Mesothelial cell of epicardium (in vitro differentiated cells): ENCODE results near the gene OR6K2. TPM values are rescaled to one million over a fixed set of nuclear protein-coding genes. Genes with fewer than 3 reads are reported as not detected.

Source experiments
- DNase-seq, 2 experiments: peaks; one replicate each; pipeline ENCODE4 v3.0.0; 2021; ENCODE audit warnings: low spot score in 2 of 2; ENCODE audit not compliant: unreplicated experiment in 2 of 2
- H3K27ac Mint-ChIP-seq: 2 replicates; pipeline ENCODE4 v1.8.0; 2021; ENCODE audit warnings: mixed read lengths
- H3K27me3 Mint-ChIP-seq: 2 replicates; pipeline ENCODE4 v1.8.0; 2021; ENCODE audit warnings: low read depth, mixed read lengths
- H3K36me3 Mint-ChIP-seq: 2 replicates; pipeline ENCODE4 v1.8.0; 2021; ENCODE audit warnings: mixed read lengths
- H3K4me1 Mint-ChIP-seq: 2 replicates; pipeline ENCODE4 v1.8.0; 2021; ENCODE audit warnings: mixed read lengths
- H3K4me3 Mint-ChIP-seq: 2 replicates; pipeline ENCODE4 v1.8.0; 2021; ENCODE audit warnings: mild to moderate bottlenecking, moderate library complexity, mixed read lengths
- H3K9me3 Mint-ChIP-seq: 2 replicates; pipeline ENCODE4 v1.8.0; 2021; ENCODE audit warnings: mixed read lengths
- CTCF ChIP-seq: fragments of 200-600 bp; sonication (generic); IDR thresholded peaks from one replicate; pipeline ENCODE4 v1.5.0; 2021; ENCODE audit warnings: antibody characterized with exemption; ENCODE audit not compliant: unreplicated experiment
- total RNA-seq: library from RNA; stranded (reverse); gene quantifications from 3 replicates; pipeline ENCODE4 v1.2.1, GENCODE V29; 2021

OR6K2 gene
- total RNA-seq, 1 donor from 2014 or later, result not detected

- TF ChIP-seq CTCF, result no peak
- H3K9me3 Mint-ChIP-seq, result no peaks in the 10 kb centered on the region
- DNase-seq, result no peak
- no peaks in the 10 kb centered on the region for H3K4me1 Mint-ChIP-seq
- peaks cover 9% of the 10 kb centered on the region for H3K27me3 Mint-ChIP-seq
- H3K36me3 Mint-ChIP-seq, result no peaks in the 10 kb centered on the region
- no peak within 1 kb of the TSS for H3K4me3 Mint-ChIP-seq
- H3K27ac Mint-ChIP-seq, result no peak within 1 kb of the TSS
These were observed 14.1 kb downstream of the OR6K2 start, which contains the start of gene SPTA1 for GRCh38 chr1:158686111-158687009. SPTA1 (minus strand) TSS chr1:158686715; CDS start chr1:158686517, 198 bp downstream.

- DNase-seq, result no peak
- Mint-ChIP-seq H3K27me3 (peaks cover 12% of the 10 kb centered on the region), H3K27ac (no peak overlapping the region), H3K36me3 (no peaks in the 10 kb centered on the region), H3K9me3 (no peaks in the 10 kb centered on the region), H3K4me1 (no peaks in the 10 kb centered on the region), H3K4me3 (no peak overlapping the region)
- TF ChIP-seq CTCF, result no peak
These were observed 15.4 kb downstream of the OR6K2 start for GRCh38 chr1:158685085-158685484.

- Mint-ChIP-seq H3K4me3 (no peak overlapping the region), H3K9me3 (no peaks in the 10 kb centered on the region), H3K36me3 (no peaks in the 10 kb centered on the region), H3K27me3 (peaks cover 16% of the 10 kb centered on the region), H3K4me1 (no peaks in the 10 kb centered on the region), H3K27ac (no peak overlapping the region)
- no peak for DNase-seq
- TF ChIP-seq CTCF, result no peak
These were observed 18.8 kb downstream of the OR6K2 start for GRCh38 chr1:158681606-158682005.

- H3K4me1 Mint-ChIP-seq, result no peaks in the 10 kb centered on the region
- DNase-seq, result no peak
- H3K9me3 Mint-ChIP-seq, result no peaks in the 10 kb centered on the region
- H3K27ac Mint-ChIP-seq, result no peak overlapping the region
- H3K27me3 Mint-ChIP-seq, result peaks cover 16% of the 10 kb centered on the region
- no peaks in the 10 kb centered on the region for H3K36me3 Mint-ChIP-seq
- H3K4me3 Mint-ChIP-seq, result no peak overlapping the region
- TF ChIP-seq CTCF, result no peak
These were observed 21.2 kb downstream of the OR6K2 start for GRCh38 chr1:158679289-158679688.

GRCh38 chr1:158675563-158676323 is 24.7 kb downstream of the OR6K2 start:
- no peak for TF ChIP-seq CTCF
- H3K27ac Mint-ChIP-seq, result no peak overlapping the region
- H3K36me3 Mint-ChIP-seq, result no peaks in the 10 kb centered on the region
- peaks cover 8% of the 10 kb centered on the region for H3K27me3 Mint-ChIP-seq
- no peak for DNase-seq
- no peak overlapping the region for H3K4me3 Mint-ChIP-seq
- no peaks in the 10 kb centered on the region for H3K4me1 Mint-ChIP-seq
- H3K9me3 Mint-ChIP-seq, result no peaks in the 10 kb centered on the region
